SH-SY5Y (cell line): Measurements from ENCODE around the gene XIRP2.

ENCODE experiments used
- GATA2 ChIP-seq: IDR thresholded peaks from 2 replicates; pipeline ENCODE4 v1.6.1; 2011; ENCODE audit warnings: mild to moderate bottlenecking, low read depth, low read length
- GATA3 ChIP-seq: IDR thresholded peaks from 2 replicates; pipeline ENCODE4 v1.6.1; 2011; ENCODE audit warnings: low read depth, mild to moderate bottlenecking, low read length, moderate library complexity

The XIRP2 gene

GRCh38 chr2:167182403-167182802, 294.1 kb downstream of the XIRP2 start:
- no peak for TF ChIP-seq GATA3
- no peak for TF ChIP-seq GATA2

- TF ChIP-seq GATA2 (no peak), GATA3 (no peak)
Observed at GRCh38 chr2:167183931-167184330, 295.7 kb downstream of the XIRP2 start.

DNA sequence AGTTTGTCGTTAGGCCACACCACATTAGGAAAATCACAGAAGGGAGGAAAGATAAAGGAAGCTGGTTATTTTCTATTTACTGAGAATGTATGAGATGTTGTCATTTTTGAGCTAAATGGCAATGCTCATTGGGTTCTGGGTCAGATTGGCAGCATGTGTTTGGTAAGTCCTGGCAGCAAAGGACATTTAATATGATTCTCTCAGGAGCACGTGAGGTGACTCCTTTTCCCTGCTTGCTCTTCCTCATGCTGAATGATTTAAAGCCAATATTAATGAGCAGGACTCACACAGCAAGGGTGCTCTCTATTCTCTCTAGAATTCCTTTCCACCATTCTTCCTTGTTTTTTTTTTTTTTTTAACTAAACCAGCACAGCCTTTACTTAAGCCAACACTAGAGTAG, 298.2 kb downstream of the XIRP2 start:
- TF ChIP-seq GATA2 (no peak), GATA3 (no peak)

GRCh38 chr2:167187049-167187727, 298.9 kb downstream of the XIRP2 start:
- TF ChIP-seq GATA3 (no peak), GATA2 (no peak)

DNA sequence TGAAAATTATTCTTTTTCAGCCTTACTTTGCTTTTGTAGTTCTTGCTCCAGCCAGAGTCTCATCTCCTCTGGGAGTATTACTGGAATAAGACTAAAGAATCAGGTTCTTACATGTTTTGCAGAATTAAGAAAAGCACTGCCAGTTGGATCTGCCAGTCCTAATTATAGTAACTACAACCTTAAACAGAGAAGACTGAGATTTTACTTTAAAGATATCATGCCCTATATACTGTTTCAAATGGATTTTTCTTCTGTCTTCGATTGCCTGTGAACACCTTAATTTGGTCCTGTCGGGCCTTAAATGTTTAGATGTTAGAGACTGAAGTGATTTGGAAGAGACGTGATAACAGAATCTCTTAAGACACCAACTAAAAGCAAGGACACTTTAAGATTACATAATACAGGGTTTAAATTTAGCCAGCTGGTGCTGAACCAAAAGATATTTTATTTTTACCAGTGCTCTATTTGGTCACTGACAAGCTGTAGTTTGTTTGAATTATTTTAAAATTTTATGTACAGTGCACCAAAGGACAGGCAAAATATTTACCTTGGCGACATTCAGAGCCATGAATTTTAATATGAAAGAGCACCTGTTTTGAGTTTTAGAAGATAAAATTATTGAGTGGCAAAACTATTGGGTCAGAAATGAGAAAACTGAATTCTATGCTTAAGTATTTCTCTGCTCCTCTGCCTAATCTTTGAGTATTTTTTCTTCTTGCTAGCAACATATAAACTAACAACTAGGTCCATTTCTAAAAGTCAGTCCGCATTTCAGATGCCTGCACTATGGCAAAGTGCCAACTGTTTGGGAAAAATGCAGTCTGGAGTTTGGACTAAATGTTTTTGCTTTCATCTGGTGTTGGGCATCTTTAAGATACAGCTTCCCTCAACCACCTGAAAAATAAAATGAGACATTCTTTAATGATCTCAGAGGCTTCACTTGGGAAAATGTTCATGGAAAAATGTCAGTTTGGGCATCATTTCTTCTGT, 300.0 kb downstream of the XIRP2 start:
- no peak for TF ChIP-seq GATA3

- TF ChIP-seq GATA3 (no peak), GATA2 (no peak)
Observed at GRCh38 chr2:167190053-167190452, 301.8 kb downstream of the XIRP2 start.

- TF ChIP-seq GATA2, result no peak
- TF ChIP-seq GATA3, result no peak
Observed at GRCh38 chr2:167191588-167191987, 303.3 kb downstream of the XIRP2 start.

GRCh38 chr2:167192833-167193232, 304.6 kb downstream of the XIRP2 start:
- TF ChIP-seq GATA3 (no peak), GATA2 (no peak)

DNA sequence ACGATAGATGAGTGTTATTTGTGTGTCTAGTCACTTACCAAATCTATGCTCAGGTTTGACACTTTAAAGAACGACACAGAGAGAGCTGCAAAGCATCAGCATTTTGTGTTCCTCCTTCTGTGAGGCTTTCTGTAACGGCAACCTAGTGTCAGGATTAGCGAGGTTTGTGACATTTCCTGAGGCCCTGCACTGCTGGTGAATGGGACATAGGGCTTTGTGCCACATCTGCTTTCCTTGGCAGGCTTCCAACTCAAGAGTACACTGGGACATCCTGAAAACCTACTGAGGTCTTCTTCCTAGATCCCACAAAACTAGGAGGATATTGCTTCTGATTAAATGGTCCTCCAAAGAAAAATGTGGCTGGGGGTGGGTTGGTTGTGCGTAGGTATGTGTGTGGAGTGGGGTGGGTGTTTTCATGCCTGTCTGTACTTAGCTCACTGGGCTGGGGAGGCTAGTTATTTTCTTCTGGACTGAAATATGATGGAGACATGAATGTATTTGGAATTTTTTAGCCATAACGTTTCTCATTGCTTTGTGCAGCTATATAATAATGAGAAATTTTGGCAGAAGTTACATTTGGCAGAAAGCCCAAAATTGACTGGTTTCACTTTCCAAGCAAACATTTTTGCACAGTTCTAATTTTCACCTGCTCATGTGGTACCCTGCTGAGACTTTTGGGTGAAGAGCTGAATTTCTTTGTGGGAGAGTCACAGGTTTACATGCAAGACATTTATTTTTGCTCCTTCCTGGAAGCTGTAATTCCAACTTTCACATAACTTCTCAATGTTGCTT, 308.4 kb downstream of the XIRP2 start:
- TF ChIP-seq GATA2 (no peak), GATA3 (no peak)

GRCh38 chr2:167198009-167198408, 309.7 kb downstream of the XIRP2 start:
- TF ChIP-seq GATA3 (no peak), GATA2 (no peak)

DNA sequence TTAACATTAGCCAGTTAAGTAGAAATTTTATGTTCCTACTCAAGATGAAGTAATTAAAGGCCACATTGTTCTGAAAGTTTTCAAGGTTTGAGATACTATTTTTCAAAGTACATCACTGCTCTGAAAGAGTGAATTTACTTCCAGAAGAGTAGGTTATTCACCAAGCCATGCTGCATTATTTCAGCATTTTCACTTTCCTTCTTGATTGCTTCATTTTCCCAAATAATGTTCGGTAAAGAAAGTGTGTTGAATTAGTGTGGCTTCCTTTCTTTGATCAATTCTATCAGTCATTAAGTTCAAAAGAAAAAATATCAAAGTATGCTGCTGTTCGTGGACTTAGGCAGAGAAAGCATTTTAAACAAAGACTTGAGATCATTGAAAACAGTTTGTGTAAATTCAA, 310.3 kb downstream of the XIRP2 start:
- TF ChIP-seq GATA2 (no peak), GATA3 (no peak)

DNA sequence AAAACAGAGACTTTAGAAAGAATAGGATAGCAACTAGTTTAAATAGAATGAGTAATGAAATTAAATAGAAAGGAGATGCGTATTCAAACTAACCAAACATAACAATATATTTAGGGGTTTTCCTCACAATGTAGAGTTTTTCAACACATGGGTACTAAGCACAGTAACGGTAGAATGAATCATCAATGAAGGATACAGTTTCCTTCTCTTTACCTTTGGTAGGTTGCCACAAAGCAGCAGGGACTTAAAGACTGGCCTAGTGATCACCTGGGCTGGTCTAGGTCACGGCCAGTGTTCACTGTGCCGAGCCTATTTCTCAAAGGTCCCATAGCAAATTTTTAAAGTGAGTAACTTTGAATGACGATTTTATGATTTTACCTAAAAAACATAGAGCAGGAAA, 311.7 kb downstream of the XIRP2 start:
- TF ChIP-seq GATA3 (no peak), GATA2 (no peak)

GRCh38 chr2:167209784-167210183, 321.5 kb downstream of the XIRP2 start:
- TF ChIP-seq GATA2 (no peak), GATA3 (no peak)

GRCh38 chr2:167212014-167212648, 323.9 kb downstream of the XIRP2 start:
- TF ChIP-seq GATA3 (no peak), GATA2 (no peak)

- TF ChIP-seq GATA3 (no peak), GATA2 (no peak)
Observed at GRCh38 chr2:167215595-167215994, 327.3 kb downstream of the XIRP2 start.

DNA sequence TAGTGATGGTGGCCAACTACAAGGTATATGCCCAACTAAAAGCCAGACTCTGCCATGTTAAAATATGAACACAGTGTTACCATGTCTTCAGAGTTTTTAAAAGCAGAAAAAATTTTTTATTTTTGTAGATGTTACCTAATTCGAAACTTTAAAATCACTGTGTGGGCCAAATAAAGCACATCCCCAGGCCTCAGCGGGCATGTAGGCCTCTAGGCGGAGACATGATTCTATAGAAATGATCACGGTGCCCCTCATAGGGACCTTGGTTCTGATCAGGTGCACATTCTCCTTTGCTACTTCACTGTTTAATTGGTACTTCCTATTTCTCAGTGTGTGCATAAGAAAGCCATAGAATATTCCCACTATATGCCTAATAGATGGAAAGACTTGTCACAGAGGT, 349.2 kb downstream of the XIRP2 start:
- TF ChIP-seq GATA3 (no peak), GATA2 (no peak)
